Stimulated activated CD8-positive, alpha-beta memory T cell treated with anti-CD3 and anti-CD28 coated beads, Interleukin-2, amount 100 ng/mL, for 1 hour (primary cell): Measurements from ENCODE around the gene IMP4.

ENCODE experiments used
- DNase-seq, 2 donors: peaks; one replicate each; pipeline ENCODE4 v3.0.0-alpha.2; 2020; ENCODE audit warnings: low read depth in 2 of 2

IMP4 gene

DNA sequence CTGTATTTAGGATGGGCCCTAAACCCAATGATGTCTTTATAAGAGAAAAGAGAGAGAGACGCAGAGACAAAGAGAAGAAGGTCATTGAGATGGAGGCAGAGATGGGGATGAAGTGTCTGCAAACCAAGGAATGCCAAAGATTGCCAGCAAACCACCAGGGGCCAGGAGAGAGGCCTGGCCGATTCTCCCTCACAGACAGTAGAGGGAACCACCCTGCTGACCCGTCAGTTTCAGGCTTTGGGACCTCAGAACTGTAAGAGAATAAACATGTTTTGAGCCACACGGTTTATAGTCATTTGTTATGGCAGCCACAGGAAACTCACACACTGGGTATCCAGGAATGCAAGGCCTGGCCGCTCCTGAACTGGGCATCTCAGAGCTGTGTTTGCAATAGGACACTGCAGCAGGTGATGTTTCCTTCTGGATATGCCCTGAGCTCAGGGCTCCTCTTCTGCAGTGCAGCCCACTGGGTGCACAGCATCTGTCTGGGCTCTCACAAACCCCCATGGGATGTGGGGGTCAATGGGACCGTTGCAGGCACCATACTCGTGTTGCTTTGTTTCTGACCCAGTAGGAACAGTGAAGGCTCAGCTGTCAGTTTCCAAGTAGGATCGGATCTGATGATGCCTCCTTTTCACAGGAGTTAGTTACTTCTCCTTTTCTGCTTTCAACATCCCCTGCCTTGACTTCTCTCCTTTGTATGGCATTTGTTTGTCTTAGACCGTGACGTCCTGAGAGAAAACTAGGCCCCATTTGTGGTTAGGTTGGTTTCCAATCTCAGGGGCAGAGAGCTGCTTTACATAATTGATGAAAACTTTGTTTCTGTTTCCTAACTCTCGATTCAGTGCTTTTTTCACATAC is 34.0 kb downstream of the IMP4 start:
- DNase-seq, result no peak

DNA sequence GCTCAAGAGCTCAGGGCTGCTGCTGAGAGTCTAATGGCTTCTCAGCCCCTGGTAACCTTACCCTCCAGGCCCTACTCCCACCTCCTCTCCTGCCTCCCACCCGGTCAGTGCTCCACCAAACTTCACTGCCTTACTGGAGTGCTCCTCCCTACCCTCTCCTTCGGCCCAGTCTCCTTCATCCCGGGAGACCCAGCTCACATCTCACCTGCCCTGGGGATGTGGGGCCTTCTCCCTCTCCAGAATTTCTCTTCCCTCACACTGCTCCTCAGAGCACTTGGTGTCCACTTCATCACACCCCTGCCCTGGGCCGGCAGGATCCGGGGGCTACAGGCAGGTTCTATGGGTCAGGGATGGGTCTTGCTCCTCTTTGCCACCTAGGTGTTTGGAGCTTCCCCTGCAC is 34.8 kb downstream of the IMP4 start:
- DNase-seq, result no peak

DNA sequence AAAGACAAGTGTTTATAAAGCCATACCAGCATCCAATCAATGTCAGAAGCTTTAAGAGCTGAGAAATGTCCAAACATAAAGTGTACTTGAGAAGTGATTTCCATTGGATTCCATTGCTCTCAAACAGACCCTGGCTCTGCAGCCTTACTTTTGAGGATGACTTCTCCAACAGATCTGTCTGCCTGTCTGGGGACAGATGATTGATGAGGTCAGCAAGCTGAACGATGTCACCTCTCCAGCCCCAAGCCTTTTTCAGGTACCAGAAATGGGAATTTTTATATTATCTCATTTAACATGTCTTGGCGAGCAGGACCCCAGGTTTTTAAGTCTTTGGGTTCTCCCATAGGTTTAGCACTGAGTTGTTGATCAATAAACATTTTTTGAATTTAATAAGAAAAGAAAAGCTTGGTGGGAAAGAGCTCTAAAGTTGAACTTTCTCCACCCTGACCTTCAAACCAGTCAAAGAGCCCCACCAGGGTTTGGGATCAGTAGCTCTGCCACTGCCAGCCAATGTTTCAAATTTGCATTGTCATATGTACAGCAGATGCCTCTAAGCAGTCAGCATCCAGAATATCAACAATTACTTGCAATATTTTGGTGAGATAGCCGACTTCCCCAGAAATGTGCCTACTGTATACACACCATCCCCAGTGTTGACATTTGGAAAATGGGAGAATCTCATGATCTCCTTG is 35.7 kb downstream of the IMP4 start:
- no peak for DNase-seq

DNA sequence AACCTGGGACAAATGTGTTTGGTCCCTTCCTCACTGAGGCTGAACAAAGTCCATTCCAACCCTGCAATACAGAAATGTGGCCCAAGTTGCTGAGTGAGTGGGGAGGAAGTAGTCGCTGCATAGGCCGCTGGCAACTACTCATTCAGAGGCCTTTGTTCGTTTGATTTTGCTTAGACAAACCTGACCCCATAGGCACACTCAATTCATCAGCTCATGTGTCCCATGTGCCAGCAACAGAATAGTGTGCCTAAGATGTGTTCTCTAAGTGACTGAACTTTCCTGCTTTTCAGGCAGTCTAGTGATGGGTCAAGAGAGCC is 36.2 kb downstream of the IMP4 start:
- DNase-seq, result no peak

DNA sequence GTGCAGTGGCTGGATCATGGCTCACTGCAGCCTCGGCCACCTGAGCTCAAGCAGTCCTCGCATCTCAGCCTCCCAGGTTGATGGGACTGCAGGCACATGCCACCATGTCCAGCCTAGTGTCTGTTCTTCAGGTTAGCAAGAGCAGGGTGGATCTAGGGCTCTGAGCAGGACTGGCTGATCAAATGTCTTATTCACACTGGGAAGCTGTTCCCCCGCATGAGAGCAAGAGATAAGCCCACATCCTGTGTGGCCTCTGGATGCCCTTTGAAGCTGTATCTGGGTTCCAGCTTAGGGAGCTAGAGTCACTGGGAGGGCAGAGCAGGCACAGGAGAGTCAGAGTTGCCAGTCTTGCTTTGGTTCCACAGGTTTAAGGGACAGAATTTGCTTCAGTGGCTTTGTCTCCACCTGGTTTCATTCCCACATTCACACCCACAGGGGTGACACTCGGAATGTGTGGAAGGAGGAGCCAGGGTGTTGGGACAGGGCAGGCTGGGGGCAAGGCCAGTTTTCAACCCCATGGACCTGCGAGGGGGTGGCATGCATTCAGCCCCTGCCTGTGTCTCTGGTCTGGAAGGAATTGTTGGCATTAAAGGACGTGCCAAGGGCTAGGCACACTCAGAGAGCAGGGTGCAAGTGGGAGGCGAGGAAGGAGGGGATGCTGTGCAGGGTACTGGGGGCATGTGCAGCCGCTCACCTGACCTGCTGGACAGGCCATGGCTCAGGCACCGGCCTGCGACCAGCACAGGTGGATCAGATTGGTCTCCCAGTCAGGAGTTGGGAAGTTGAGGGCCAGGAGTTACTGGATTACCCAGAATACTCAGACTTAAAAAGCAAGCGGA is 37.6 kb downstream of the IMP4 start:
- no peak for DNase-seq

- DNase-seq, result no peak
Measured at GRCh38 chr2:130381145-130381544, 38.4 kb downstream of the IMP4 start.

DNA sequence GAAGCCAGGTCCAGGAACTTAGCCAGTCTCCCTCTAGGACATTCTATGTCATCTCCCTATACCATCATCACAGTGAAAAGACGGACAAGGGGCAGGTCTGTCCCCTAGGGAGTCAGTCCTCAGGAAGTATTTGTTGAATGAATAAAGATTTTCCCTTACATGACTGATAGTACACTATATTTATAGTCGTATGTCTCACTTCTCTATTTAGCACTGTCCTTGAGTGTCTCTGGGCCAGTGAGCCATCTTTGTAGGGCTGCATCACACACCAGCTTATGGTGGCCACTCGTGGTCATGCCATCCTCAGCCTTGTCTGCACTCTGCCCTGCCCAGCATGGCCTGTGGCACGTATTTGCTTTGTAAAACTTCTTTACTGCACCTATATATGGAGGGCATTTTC is 38.9 kb downstream of the IMP4 start:
- no peak for DNase-seq

GRCh38 chr2:130382313-130382917 is 39.7 kb downstream of the IMP4 start:
- no peak for DNase-seq

DNA sequence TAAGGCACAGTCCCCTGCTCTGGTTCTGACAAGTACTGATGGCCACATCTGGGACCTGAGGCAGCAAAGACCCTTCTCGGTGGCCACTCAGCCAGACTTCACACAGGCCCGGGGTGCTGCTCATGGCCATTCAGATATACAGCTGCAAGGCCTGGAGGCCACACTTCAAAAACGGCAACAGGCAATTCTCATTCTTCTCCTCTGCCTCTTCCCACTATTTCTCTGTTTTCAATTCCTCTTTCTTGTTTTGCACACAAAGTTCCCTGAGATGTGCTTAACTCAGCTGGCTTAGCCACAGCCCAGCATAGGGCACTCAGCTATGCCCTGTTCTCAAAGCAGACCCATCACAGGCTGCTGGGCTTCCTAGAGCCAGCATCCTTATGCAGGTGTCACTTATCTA is 43.0 kb downstream of the IMP4 start:
- DNase-seq, result no peak

DNA sequence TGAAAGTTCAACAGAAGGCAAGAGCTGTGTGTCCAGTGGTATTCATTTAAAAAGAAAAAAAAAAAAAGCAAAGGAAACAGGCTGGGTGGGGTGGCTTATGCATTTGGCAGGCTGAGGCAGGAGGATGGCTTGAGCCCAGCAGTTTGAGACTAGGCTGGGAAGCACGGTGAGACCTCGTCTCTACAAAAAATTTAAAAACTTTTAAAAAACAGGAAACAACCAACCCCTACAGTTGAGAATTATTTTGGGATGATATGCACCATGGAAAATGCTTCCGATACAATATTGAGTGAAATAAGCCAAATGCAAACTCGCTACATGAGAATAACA is 44.3 kb downstream of the IMP4 start:
- DNase-seq, result no peak

DNA sequence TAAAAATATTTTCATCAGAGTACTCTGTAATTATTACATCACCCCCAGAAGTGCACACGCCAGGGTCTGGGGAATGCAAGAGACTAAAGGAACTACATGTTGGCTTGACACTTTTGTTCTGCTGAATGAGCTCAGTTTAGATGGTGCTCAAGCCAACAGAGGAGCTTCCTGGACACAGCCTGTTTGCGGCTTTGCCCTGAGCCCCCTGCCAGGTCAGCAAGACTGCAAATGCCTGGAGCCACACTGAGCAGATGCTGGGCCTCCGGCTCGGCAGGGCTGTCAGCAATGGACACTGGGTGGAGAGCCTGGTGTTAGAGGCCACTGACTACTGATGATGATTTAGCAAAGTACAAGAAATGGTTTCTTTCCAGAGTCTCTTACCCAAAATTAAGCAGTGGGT is 45.1 kb downstream of the IMP4 start:
- DNase-seq, result no peak

- DNase-seq, result no peak
Measured at GRCh38 chr2:130388221-130388907, 45.7 kb downstream of the IMP4 start.

DNA sequence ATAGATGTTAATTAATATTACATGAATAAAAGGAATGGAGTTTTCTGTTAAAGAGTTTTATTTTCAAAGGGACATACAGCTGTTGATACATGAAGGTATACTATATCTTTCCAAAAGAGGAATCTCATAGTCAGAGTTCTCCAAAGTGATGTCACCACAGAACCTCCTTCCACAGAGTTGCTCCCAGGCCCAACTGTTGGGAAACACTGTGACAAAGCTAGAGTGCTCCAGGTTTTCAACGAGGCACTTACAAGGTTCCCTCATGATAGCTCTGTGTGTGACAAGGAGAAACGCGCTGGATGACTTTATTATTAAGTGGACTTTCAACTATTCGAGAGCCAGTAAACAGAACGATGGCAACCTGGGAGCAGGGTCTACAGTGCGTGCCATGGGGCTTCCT is 46.7 kb downstream of the IMP4 start:
- DNase-seq, result no peak

DNA sequence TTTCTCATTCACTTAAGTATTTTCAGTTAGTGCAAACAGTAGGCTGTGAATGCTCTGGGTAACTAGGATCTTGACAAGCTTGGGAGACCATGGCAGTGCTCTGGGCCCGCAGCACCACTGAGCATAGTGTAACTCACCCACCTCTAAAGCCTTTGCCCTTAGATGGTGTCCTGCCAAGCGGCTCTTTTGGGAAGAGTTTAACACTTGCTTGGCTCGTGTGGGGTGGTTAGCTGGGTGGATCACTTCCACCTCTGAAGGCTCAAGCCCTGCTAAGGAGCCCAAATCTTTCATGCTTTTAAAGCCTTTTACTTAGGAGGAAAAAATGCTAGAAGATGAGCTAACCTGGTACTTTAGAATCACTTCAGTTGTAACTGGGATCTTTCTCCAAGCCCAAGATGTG is 47.1 kb downstream of the IMP4 start:
- no peak for DNase-seq

DNA sequence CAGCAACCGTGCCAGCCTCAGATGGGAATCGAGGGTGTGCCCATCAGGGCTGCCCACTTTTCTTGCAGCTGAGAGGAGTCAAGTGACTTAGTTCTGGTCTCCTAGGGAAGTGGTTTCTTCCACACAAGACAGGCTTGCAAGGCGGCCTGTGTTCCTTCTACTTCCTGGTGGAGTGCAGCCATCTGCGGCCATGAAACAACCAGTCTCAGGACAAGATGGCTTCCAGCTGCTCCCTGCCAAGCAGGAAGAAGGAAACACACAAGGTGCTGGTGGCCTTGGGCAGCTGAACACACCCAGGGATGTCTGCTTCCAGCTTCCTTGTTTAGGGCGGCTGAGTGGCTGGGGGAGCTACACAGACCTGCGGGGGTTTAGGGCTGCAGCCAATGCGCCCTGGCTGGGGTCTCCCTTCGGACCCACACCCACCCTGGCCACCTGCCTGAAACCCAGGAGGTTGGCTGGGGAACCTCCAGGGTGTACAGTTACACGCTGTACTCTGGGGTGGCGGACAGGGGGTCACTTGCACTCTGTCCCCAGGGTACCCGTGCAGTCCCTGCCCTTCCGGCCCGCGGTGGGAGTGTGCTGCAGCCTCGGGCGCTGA is 47.9 kb downstream of the IMP4 start:
- DNase-seq, result no peak

DNA sequence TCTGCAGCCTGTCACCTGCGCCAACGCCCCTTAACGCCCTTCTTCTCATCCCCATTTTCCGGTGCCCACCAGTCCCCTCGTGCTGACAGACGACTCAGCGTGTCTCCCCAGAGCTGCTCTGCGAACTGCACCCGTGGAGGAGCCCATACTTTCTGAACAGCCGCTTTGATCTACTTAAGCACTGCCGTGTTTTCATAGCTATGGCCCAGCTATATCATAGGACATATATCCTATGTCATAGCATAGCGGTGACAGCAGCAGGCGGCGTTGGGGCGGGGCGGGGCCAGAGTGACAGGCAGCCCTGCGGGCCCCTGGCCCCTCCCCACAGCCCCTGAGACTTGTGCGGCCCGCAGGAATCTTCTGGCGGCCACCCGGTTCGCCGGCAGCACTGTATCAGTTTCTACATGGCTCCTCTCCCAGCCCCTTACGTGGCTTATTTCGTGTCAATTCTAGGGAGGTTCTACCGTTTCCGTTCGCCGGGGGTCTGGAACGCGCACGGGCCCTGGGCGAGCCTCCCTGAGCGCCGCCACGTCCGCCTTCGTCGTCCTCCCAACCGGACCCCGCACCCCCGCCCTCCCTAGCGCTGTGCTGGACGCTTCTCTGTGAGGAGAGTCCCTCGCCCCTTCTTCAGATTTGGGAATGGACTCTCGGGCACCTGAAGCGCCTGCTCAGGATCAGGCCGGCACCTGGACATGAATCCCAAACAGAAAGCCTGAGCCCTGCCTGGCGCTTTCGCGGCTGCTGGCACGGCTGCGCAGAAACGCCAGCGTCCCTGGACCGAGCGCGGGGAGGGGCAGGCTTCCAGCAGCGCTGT is 48.6 kb downstream of the IMP4 start:
- no peak for DNase-seq

DNA sequence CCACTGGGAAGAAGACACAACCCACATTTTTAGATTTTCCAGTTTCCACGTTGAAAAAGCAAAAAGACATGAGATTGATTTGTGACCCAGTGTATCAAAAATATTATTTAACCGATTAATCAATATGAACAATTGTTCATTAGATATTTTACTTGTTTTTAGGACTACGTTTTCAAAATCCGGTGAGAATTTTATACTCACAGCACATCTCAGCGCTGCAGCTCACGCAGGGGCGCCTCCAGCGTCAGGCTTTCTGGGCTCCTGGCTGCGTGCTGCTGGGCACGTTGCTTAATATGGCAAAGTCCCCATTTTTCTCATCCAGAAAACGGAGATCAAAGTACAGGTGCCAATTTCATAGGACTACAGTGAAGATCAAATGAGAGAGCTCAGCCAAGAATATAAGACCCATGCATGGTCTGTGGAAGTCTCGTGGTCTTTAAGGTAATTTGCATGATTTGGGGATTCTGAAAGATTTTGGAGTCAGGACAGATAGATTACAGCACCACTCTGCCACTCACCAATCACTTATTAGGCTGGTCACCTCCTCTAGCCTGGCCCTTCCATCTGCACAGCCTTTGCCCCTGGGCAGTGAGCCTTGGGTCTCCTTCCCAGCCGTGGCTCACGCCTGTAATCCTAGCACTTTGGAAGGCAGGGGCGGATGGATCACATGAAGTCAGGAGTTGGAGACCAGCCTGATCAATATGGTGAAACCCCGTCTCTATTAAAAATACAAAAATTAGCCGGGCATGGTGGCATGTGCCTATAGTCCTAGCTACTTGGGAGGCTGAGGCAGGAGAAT is 49.4 kb downstream of the IMP4 start:
- DNase-seq, result no peak

DNA sequence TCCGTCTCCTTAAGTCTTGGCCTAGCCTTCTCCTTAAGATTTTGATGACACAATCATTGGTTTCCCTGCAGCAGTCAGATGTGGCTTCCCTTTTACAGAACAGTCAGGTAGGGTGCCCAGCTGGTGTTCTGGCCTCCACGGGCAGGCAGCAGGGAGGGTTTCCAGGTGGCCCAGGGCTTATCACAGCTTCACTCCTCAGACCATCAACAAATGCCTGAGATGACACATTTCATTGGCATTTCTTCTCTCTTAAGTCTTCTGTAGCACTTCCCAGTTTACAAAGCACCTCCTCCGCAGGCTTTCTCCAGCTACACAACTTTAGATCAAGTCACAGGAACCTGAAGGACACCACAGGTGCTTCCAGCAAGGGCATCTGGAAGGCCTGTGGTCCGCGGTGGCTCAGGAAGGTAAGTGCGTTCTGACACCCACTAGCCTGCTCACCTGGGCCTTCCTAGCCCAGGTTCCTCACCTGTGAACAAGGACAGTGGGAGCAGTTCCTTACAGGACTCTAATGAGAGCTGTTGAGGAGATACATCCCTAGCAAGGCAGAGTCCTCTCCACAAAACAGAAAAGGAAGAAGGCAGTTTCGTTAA is 50.7 kb downstream of the IMP4 start:
- DNase-seq, result no peak
